Testis (tissue), 2 donors: ENCODE measurements around the gene BACE2.

Experiments used
- POLR2A ChIP-seq: fragments of 450-650 bp; IDR thresholded peaks from one replicate; pipeline ENCODE4 v1.6.1; 2017; ENCODE audit warnings: antibody characterized with exemption, mild to moderate bottlenecking, moderate library complexity
- TF ChIP-seq, protein P1 (sequence below), 3 experiments: fragments of 450-650 bp in 2 of 3; fragments of 200-600 bp in 1 of 3; sonication (generic) in 1 of 3; IDR thresholded peaks; one replicate each; pipeline ENCODE4 v1.5.1; 2016 to 2019; ENCODE audit warnings: antibody characterized with exemption in 3 of 3, mild to moderate bottlenecking in 2 of 3, moderate library complexity in 1 of 3

- TF ChIP-seq, protein P1, sequence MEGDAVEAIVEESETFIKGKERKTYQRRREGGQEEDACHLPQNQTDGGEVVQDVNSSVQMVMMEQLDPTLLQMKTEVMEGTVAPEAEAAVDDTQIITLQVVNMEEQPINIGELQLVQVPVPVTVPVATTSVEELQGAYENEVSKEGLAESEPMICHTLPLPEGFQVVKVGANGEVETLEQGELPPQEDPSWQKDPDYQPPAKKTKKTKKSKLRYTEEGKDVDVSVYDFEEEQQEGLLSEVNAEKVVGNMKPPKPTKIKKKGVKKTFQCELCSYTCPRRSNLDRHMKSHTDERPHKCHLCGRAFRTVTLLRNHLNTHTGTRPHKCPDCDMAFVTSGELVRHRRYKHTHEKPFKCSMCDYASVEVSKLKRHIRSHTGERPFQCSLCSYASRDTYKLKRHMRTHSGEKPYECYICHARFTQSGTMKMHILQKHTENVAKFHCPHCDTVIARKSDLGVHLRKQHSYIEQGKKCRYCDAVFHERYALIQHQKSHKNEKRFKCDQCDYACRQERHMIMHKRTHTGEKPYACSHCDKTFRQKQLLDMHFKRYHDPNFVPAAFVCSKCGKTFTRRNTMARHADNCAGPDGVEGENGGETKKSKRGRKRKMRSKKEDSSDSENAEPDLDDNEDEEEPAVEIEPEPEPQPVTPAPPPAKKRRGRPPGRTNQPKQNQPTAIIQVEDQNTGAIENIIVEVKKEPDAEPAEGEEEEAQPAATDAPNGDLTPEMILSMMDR (IDR thresholded peaks at IDR 0.05), result no peak
- no peak for TF ChIP-seq POLR2A
Observed at GRCh38 chr21:41229509-41230248, 61.7 kb downstream of the BACE2 start.
